Trophoblast cell (in vitro differentiated cells and primary cell): ENCODE measurements around the gene CXCR4.
"Not testable (repeated sequence)": the region's sequence is repeated elsewhere in the genome, so short reads cannot be mapped to it uniquely, and the experiment has no call there.

Experiments used
- DNase-seq, 2 donors: peaks; one replicate each; pipeline ENCODE4 v3.0.0-alpha.2; 2016
- H2AFZ ChIP-seq: 2 replicates; pipeline ENCODE4 v1.6.1; 2013; ENCODE audit warnings: low read length, moderate library complexity, mild to moderate bottlenecking; ENCODE audit not compliant: insufficient read depth, poor library complexity
- H2AK5ac ChIP-seq: 2 replicates; pipeline ENCODE4 v1.6.1; 2013; ENCODE audit warnings: mild to moderate bottlenecking, low read length
- H2BK120ac ChIP-seq: 2 replicates; pipeline ENCODE4 v1.6.1; 2013; ENCODE audit warnings: low read length, mild to moderate bottlenecking, moderate library complexity; ENCODE audit not compliant: insufficient read depth, poor library complexity
- H2BK12ac ChIP-seq: 2 replicates; pipeline ENCODE4 v1.6.1; 2013; ENCODE audit warnings: mild to moderate bottlenecking, low read length, moderate library complexity
- H2BK5ac ChIP-seq: 2 replicates; pipeline ENCODE4 v1.6.1; 2013; ENCODE audit warnings: low read length, low read depth, moderate library complexity, mild to moderate bottlenecking; ENCODE audit not compliant: poor library complexity
- H3K14ac ChIP-seq: 2 replicates; pipeline ENCODE4 v1.6.1; 2013; ENCODE audit warnings: mild to moderate bottlenecking, low read length
- H3K18ac ChIP-seq: 2 replicates; pipeline ENCODE4 v1.6.1; 2013; ENCODE audit warnings: mild to moderate bottlenecking, low read length
- H3K23ac ChIP-seq: 2 replicates; pipeline ENCODE4 v1.6.1; 2013; ENCODE audit warnings: low read length
- H3K27ac ChIP-seq: 2 replicates; pipeline ENCODE4 v1.5.1; 2013; ENCODE audit warnings: low read depth, mild to moderate bottlenecking, inconsistent platforms, low read length, moderate library complexity
- H3K27me3 ChIP-seq: 2 replicates; pipeline ENCODE4 v1.6.1; 2013; ENCODE audit warnings: inconsistent platforms, mild to moderate bottlenecking, low read length, moderate library complexity; ENCODE audit not compliant: insufficient read depth
- H3K36me3 ChIP-seq, 2 experiments: 1 replicate in 1 of 2; 2 replicates in 1 of 2; pipeline ENCODE4 v1.6.1; 2013; ENCODE audit warnings: low read length in 2 of 2, mild to moderate bottlenecking in 2 of 2, moderate library complexity in 1 of 2; ENCODE audit not compliant: insufficient read depth in 2 of 2, control insufficient read depth in 1 of 2
- H3K4ac ChIP-seq: 2 replicates; pipeline ENCODE4 v1.6.1; 2013; ENCODE audit warnings: low read depth, mild to moderate bottlenecking, low read length, moderate library complexity
- H3K4me1 ChIP-seq, 2 experiments: 1 replicate in 1 of 2; 2 replicates in 1 of 2; pipeline ENCODE4 v1.6.1; 2013; ENCODE audit warnings: low read length in 2 of 2, mild to moderate bottlenecking in 2 of 2, moderate library complexity in 1 of 2; ENCODE audit not compliant: insufficient read depth in 2 of 2, control insufficient read depth in 1 of 2
- H3K4me2 ChIP-seq: 2 replicates; pipeline ENCODE4 v1.6.1; 2013; ENCODE audit warnings: inconsistent platforms, mild to moderate bottlenecking, low read length, moderate library complexity
- H3K4me3 ChIP-seq: 2 replicates; pipeline ENCODE4 v1.5.1; 2013; ENCODE audit warnings: mild to moderate bottlenecking, low read depth, low read length, inconsistent platforms
- H3K79me1 ChIP-seq: one replicate; pipeline ENCODE4 v1.6.1; 2013; ENCODE audit warnings: low read length
- H3K79me2 ChIP-seq: 2 replicates; pipeline ENCODE4 v1.6.1; 2013; ENCODE audit warnings: low read length, mild to moderate bottlenecking; ENCODE audit not compliant: control insufficient read depth, insufficient read depth, poor library complexity
- H3K9ac ChIP-seq: 2 replicates; pipeline ENCODE4 v1.6.1; 2013; ENCODE audit warnings: mild to moderate bottlenecking, low read length
- H3K9me3 ChIP-seq: 2 replicates; pipeline ENCODE4 v1.6.1; 2013; ENCODE audit warnings: low read depth, mild to moderate bottlenecking, control low read depth, inconsistent platforms, low read length; ENCODE audit not compliant: insufficient read depth
- H4K12ac ChIP-seq: 2 replicates; pipeline ENCODE4 v1.6.1; 2013; ENCODE audit warnings: low read depth, mild to moderate bottlenecking, low read length, moderate library complexity
- H4K8ac ChIP-seq: 2 replicates; pipeline ENCODE4 v1.6.1; 2013; ENCODE audit warnings: low read depth, mild to moderate bottlenecking, low read length, moderate library complexity
- H4K91ac ChIP-seq: one replicate; pipeline ENCODE4 v1.6.1; 2013; ENCODE audit warnings: low read depth, mild to moderate bottlenecking, low read length, moderate library complexity
- WGBS: extraction: QIAGEN DNeasy Blood & Tissue Kit; methylation state at CpG from one replicate; pipeline ENCODE4 v1.1.7; 2013; ENCODE audit warnings: missing lambda C conversion rate; ENCODE audit not compliant: insufficient read length, insufficient coverage; ENCODE audit errors: extremely low coverage; 5-methylcytosine and 5-hydroxymethylcytosine counted together

The CXCR4 gene

GRCh38 chr2:136087901-136088460 lies 30.0 kb downstream of the CXCR4 start:
- H3K18ac ChIP-seq, H3K14ac ChIP-seq, H2BK120ac ChIP-seq, H3K4me2 ChIP-seq, H3K9ac ChIP-seq, H4K8ac ChIP-seq, H3K27ac ChIP-seq, H4K12ac ChIP-seq, H2AFZ ChIP-seq, H3K23ac ChIP-seq, H3K79me2 ChIP-seq, H4K91ac ChIP-seq, H3K36me3 ChIP-seq, H3K79me1 ChIP-seq, H3K4ac ChIP-seq, H2AK5ac ChIP-seq, DNase-seq, H2BK12ac ChIP-seq, H2BK5ac ChIP-seq, H3K4me3 ChIP-seq, H3K9me3 ChIP-seq, H3K27me3 ChIP-seq, H3K4me1 ChIP-seq: not testable (repeated sequence)
- WGBS = no CpG with 5 or more reads among the region's 43 CpGs

GRCh38 chr2:136086253-136087016 lies 31.5 kb downstream of the CXCR4 start:
- Histone ChIP-seq H3K79me1 (no peaks in the 10 kb centered on the region), H2BK5ac (no peak overlapping the region), H2AK5ac (no peak overlapping the region), H3K79me2 (no peaks in the 10 kb centered on the region), H3K9ac (peak overlapping the region; percentile 52), H3K9me3 (no peaks in the 10 kb centered on the region), H3K36me3 (no peaks in the 10 kb centered on the region), H3K4ac (no peak overlapping the region), H2BK120ac (no peak overlapping the region), H3K27me3 (no peaks in the 10 kb centered on the region), H2BK12ac (no peak overlapping the region), H4K8ac (no peak overlapping the region), H3K4me3 (no peak overlapping the region), H3K27ac (no peak overlapping the region), H3K23ac (no peak overlapping the region), H4K91ac (no peak overlapping the region), H3K18ac (no peak overlapping the region), H3K4me1 (no peaks in the 10 kb centered on the region), H3K14ac (no peak overlapping the region), H4K12ac (no peak overlapping the region), H2AFZ (no peak overlapping the region), H3K4me2 (no peak overlapping the region)
- DNase-seq = no peak
- no CpG with 5 or more reads among the region's 4 CpGs for WGBS

GRCh38 chr2:136085453-136086209 lies 32.3 kb downstream of the CXCR4 start:
- peak in 1 of 2 donors; percentile 68 for DNase-seq
- Histone ChIP-seq H4K91ac (no peak overlapping the region), H4K8ac (no peak overlapping the region), H4K12ac (no peak overlapping the region), H2BK5ac (no peak overlapping the region), H2AK5ac (no peak overlapping the region), H2BK12ac (no peak overlapping the region), H3K9ac (no peak overlapping the region), H3K4me1 (no peaks in the 10 kb centered on the region), H2BK120ac (no peak overlapping the region), H3K4me3 (no peak overlapping the region), H3K18ac (no peak overlapping the region), H3K27me3 (no peaks in the 10 kb centered on the region), H3K9me3 (no peaks in the 10 kb centered on the region), H3K14ac (no peak overlapping the region), H3K79me1 (no peaks in the 10 kb centered on the region), H3K36me3 (no peaks in the 10 kb centered on the region), H3K4ac (no peak overlapping the region), H3K4me2 (no peak overlapping the region), H3K79me2 (no peaks in the 10 kb centered on the region), H2AFZ (no peak overlapping the region), H3K23ac (no peak overlapping the region), H3K27ac (no peak overlapping the region)
- WGBS = no CpG with 5 or more reads among the region's 4 CpGs

- H2AFZ ChIP-seq = no peak overlapping the region
- no peaks in the 10 kb centered on the region for H3K79me2 ChIP-seq
- H4K12ac ChIP-seq = no peak overlapping the region
- H3K36me3 ChIP-seq = no peaks in the 10 kb centered on the region
- H2AK5ac ChIP-seq = no peak overlapping the region
- no peak overlapping the region for H3K18ac ChIP-seq
- no peak overlapping the region for H3K4me3 ChIP-seq
- H3K27ac ChIP-seq = no peak overlapping the region
- no peak for DNase-seq
- H4K91ac ChIP-seq = no peak overlapping the region
- H3K4ac ChIP-seq = no peak overlapping the region
- H2BK5ac ChIP-seq = no peak overlapping the region
- no peak overlapping the region for H3K23ac ChIP-seq
- WGBS = no CpG with 5 or more reads among the region's 3 CpGs
- no peak overlapping the region for H3K14ac ChIP-seq
- H3K9me3 ChIP-seq = peaks cover 2% of the 10 kb centered on the region
- no peaks in the 10 kb centered on the region for H3K27me3 ChIP-seq
- H3K79me1 ChIP-seq = no peaks in the 10 kb centered on the region
- no peak overlapping the region for H3K9ac ChIP-seq
- H2BK12ac ChIP-seq = no peak overlapping the region
- no peak overlapping the region for H4K8ac ChIP-seq
- H2BK120ac ChIP-seq = no peak overlapping the region
- no peak overlapping the region for H3K4me2 ChIP-seq
- peaks cover 0 to 2% of the 10 kb centered on the region in 2 experiments for H3K4me1 ChIP-seq
These were observed 36.3 kb downstream of the CXCR4 start for GRCh38 chr2:136081582-136082210.
